Body of pancreas (tissue), 4 donors: ENCODE data around the gene SLC17A9. TPM values are rescaled to one million over a fixed set of nuclear protein-coding genes. Genes with fewer than 3 reads are reported as not detected.

Experiments
- ATAC-seq: fragments of 150-250 bp; one replicate; pipeline ENCODE4 v1.9.1; 2016
- DNase-seq, 4 donors: peaks; one replicate each; pipeline ENCODE4 v3.0.0-alpha.2; 2019
- H3K27ac ChIP-seq, 4 donors: fragments of 200-600 bp; sonication (generic); 1 replicate in 3 of 4; 2 replicates in 1 of 4; pipeline versions ENCODE4 v1.5.1 to v1.6.1; 2016 to 2019; ENCODE audit warnings: mild to moderate bottlenecking in 1 of 4, mixed read lengths in 1 of 4, moderate library complexity in 1 of 4
- H3K27me3 ChIP-seq, 2 donors: fragments of 200-600 bp; sonication (generic); one replicate each; pipeline ENCODE4 v1.6.0; 2016; ENCODE audit warnings: mild to moderate bottlenecking in 1 of 2
- H3K36me3 ChIP-seq, 2 donors: fragments of 200-600 bp; sonication (generic); replicated peaks in 1 of 2; 2 replicates each; pipeline ENCODE4 v1.5.1; 2016; ENCODE audit warnings: low read depth in 2 of 2; ENCODE audit not compliant: insufficient read depth in 1 of 2
- H3K4me1 ChIP-seq: fragments of 200-600 bp; sonication (generic); one replicate; pipeline ENCODE4 v1.6.0; 2016
- H3K4me3 ChIP-seq, 2 donors: fragments of 200-600 bp; sonication (generic); 1 replicate in 1 of 2; 2 replicates in 1 of 2; pipeline ENCODE4 v1.5.1; 2016 to 2019
- H3K9me3 ChIP-seq, 3 donors: fragments of 200-600 bp; sonication (generic); 1 replicate in 2 of 3; 2 replicates in 1 of 3; pipeline ENCODE4 v1.5.1; 2016
- CTCF ChIP-seq, 7 experiments: fragments of 450-650 bp in 4 of 7; fragments of 200-600 bp in 3 of 7; sonication (generic) in 3 of 7; IDR thresholded peaks; one replicate each; pipeline ENCODE4 v1.5.1; 2016 to 2019; ENCODE audit warnings: antibody characterized with exemption in 7 of 7
- POLR2A ChIP-seq, 3 donors: fragments of 450-650 bp; IDR thresholded peaks; one replicate each; pipeline ENCODE4 v1.6.1; 2016; ENCODE audit warnings: antibody characterized with exemption in 3 of 3, mild to moderate bottlenecking in 2 of 3
- WGBS, 2 donors: methylation state at CpG; one replicate each; pipeline ENCODE4 v1.1.5; 2017; 5-methylcytosine and 5-hydroxymethylcytosine counted together
- intact Hi-C: fragments of 100-400 bp; cut with DNase I; formaldehyde crosslinking; loops from one replicate; pipeline ENCODE4 v1.15.1; 2023
- total RNA-seq, 2 donors: library from RNA; depleted of rRNA; stranded (reverse); fragments of >200 nt; gene quantifications; one replicate each; pipeline ENCODE4 v1.1.0, GENCODE V29; 2016

SLC17A9 gene
- total RNA-seq, 2 donors from 2014 or later = 0.78 to 4.9 TPM

- no peak for TF ChIP-seq CTCF (IDR thresholded peaks at IDR 0.05)
- no peak for TF ChIP-seq POLR2A (IDR thresholded peaks at IDR 0.05)
- Histone ChIP-seq H3K27me3 (peaks cover 0 to 37% of the 10 kb centered on the region in 2 donors), H3K4me3 (no peak overlapping the region), H3K4me1 (peaks cover 26% of the 10 kb centered on the region), H3K9me3 (no peaks in the 10 kb centered on the region), H3K36me3 (no peaks in the 10 kb centered on the region), H3K27ac (no peak overlapping the region)
- WGBS, 2 donors = 3% methylated on average over 43 of the region's 43 CpGs; no CpG with 5 or more reads in 1 of the 2 donors
- DNase-seq (no peak), ATAC-seq (no peak)
- intact Hi-C loops = loop anchor here (10.0 kb wide), 1 partner anchor 111 kb away; no protein-coding TSS in a partner anchor
Observed at GRCh38 chr20:63005365-63005861, 52.9 kb downstream of the SLC17A9 start.

DNA sequence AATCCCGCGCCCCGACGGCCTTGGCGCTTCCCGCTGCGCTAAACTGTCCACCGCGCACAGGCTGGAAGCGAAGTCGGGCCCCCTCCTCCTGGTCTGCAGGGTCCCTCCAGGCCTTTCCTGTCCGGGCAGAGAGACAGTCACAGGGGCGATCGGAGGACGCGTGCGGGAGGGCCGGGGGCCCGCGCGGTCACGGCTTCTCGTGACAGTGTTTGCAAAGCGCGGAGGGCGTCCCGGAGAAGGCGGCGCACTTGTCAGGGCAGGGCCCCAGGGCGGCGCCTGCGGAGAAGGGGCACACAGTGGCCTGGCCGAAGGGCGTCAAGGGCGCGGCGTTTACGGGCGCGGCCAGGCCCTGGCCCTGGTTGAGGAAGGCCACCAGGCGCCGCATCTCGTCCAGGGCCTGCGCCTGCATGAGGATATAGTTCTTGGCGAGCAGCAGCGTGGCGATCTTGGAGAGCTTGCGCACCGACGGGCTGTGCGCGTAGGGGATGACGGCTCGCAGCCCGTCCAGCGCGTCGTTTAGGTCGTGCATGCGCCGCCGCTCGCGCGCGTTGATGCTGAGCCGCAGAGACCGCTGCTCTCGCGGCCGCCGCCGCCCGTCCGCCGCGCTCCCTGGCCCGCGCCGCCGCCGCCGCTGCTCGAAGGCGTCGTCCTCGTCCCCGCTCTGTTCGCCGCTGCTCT lies 53.5 kb downstream of the SLC17A9 start:
- Histone ChIP-seq H3K4me1 (peaks cover 26% of the 10 kb centered on the region), H3K36me3 (no peaks in the 10 kb centered on the region), H3K27me3 (peaks cover 0 to 37% of the 10 kb centered on the region in 2 donors), H3K4me3 (no peak overlapping the region), H3K9me3 (no peaks in the 10 kb centered on the region), H3K27ac (no peak overlapping the region)
- WGBS, 2 donors = 2% methylated on average over 87 of the region's 90 CpGs; no CpG with 5 or more reads in 1 of the 2 donors
- TF ChIP-seq CTCF (IDR thresholded peaks at IDR 0.05) (no peak), POLR2A (IDR thresholded peaks at IDR 0.05) (no peak)
- ATAC-seq (no peak), DNase-seq (no peak)
- intact Hi-C loops = loop anchor here (10.0 kb wide), 1 partner anchor 111 kb away; no protein-coding TSS in a partner anchor

GRCh38 chr20:63006540-63007359 lies 54.2 kb downstream of the SLC17A9 start, which contains the start of gene BHLHE23:
Gene BHLHE23 (minus strand): TSS chr20:63006964. CDS start chr20:63006774, 190 bp downstream.
- Histone ChIP-seq H3K36me3 (no peaks in the 10 kb centered on the region), H3K27ac (no peak within 1 kb of the TSS), H3K4me1 (peaks cover 26% of the 10 kb centered on the region), H3K27me3 (peaks cover 0 to 37% of the 10 kb centered on the region in 2 donors), H3K4me3 (no peak within 1 kb of the TSS), H3K9me3 (no peaks in the 10 kb centered on the region)
- DNase-seq (no peak), ATAC-seq (no peak)
- WGBS, 2 donors = 1 to 3% methylated on average over 12 to 74 of the region's 110 CpGs
- TF ChIP-seq POLR2A (IDR thresholded peaks at IDR 0.05) (no peak), CTCF (IDR thresholded peaks at IDR 0.05) (no peak)
- intact Hi-C loops = loop anchor here (10.0 kb wide), 1 partner anchor 112 kb away; no protein-coding TSS in a partner anchor

GRCh38 chr20:63007360-63007645 lies 54.8 kb downstream of the SLC17A9 start:
- H3K4me1 ChIP-seq = peaks cover 26% of the 10 kb centered on the region
- WGBS, 2 donors = 1% methylated on average over 24 of the region's 24 CpGs; no CpG with 5 or more reads in 1 of the 2 donors
- no peak overlapping the region for H3K27ac ChIP-seq
- TF ChIP-seq POLR2A (IDR thresholded peaks at IDR 0.05) = no peak
- ATAC-seq = no peak
- H3K27me3 ChIP-seq = peaks cover 0 to 37% of the 10 kb centered on the region in 2 donors
- no peaks in the 10 kb centered on the region for H3K9me3 ChIP-seq
- no peak overlapping the region for H3K4me3 ChIP-seq
- intact Hi-C loops = loop anchor here (10.0 kb wide), 1 partner anchor 113 kb away; no protein-coding TSS in a partner anchor
- DNase-seq = no peak
- no peaks in the 10 kb centered on the region for H3K36me3 ChIP-seq
